DMS 273 (cell line): ENCODE data around the gene UBAC2.
"Not testable (repeated sequence)": the region's sequence is repeated elsewhere in the genome, so short reads cannot be mapped to it uniquely, and the experiment has no call there.

Experiments used
- DNase-seq: peaks from one replicate; lab custom pipeline; 2025; ENCODE audit not compliant: unreplicated experiment; lab: John Stamatoyannopoulos, UW

Gene UBAC2

DNA sequence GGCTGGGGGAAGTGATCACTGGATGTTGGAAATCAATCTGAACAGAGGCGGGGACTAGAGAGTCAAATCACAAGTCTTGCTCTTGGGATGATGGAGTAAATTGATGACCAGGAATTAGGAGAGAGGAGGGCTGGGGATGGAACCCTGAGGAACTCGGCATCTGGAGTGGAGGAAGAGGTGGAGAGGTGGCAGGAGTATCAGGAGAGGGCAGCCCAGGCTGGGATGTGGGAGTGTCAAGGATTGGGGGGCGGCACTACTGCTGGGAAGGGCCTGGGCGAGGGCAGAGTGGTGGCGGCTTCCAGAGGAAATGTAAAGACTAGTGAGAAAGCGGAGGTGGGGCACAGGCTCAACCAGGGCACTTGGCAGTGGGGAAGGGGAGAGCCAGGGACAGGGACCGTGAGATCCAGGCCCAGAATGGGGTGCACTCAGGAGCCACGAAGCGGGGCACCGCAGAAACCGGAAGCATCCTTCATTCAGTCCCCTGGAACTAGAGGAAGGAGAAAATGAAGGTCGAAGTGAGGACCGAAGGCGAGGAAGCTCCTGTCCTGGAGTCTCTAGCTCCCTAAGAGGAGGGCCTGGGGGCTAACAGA, 187.8 kb downstream of the UBAC2 start:
- DNase-seq = no peak

DNA sequence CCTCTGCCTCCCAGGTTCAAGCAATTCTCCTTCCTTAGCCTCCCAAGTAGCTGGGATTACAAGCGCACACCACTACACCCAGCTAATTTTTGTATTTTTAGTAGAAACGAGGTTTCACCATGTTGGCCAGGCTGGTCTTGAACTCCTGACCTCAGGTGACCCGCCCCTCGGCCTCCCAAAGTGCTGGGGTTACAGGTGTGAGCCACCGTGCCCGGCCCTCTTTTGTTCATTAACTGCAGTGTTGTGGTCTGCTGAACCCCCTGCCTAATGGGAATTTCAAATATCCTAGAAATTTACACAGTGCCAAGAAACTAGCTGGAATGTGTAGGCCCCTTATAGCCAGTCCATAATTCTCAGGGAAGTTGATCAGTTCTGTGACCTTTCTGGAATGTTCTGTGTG, 188.4 kb downstream of the UBAC2 start:
- not testable (repeated sequence) for DNase-seq

DNA sequence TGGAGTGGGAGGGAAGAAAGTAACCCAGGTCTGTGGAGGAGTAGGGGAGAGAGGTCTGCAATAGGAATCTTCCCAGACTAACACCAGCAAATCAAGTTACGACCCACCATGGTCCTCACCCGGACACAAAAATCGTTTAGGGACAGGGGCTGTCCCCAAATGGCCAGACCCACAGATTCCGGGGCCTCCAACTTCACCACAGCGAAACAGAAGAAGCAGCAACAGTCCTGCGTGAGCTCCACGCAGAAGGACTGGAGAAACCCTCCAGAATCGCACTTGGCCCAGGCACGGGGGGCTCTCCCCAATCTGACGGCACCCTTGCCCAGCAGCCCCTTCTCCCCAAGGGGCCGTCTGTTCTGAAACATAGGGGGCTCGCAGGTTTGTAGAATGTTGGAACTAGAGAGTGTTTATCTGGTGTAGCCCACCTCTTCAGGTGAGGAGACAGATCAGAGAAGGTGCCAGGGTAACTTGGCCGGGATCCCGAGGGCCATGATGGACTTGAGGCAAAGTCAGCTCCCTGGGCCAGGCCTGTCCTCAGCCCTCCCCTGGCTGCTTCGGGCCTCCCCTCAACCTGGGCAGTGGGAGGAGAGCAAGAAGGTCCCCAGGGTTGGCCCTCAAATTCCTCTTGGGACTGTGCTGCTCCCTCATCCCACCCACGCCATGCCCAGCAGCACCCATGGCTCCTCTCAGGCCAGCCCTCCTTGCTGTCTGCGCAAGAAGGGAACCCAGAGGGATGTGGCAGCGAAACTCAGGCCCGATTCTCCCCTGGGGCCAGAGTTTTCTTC, 189.1 kb downstream of the UBAC2 start:
- DNase-seq = no peak

DNA sequence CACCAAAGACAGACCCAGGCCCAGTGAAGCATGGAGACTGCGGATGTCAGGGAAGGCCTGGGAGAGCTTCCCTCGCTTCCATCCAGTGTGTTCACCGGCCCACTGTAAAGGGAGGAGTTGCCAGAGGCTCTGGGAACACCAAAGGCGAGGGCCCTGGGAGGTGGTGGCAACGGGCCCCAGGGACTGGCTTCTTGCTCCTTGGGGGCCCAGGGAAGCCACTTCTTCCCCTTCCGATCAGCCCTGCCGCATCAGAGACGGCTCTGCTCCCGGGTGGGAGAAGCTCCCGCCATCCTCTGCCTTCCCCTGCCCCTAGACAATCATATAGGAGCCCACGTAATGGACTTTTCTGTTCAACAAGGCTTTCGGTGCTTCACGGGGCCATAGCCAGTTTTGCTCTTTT, 189.9 kb downstream of the UBAC2 start:
- no peak for DNase-seq

DNA sequence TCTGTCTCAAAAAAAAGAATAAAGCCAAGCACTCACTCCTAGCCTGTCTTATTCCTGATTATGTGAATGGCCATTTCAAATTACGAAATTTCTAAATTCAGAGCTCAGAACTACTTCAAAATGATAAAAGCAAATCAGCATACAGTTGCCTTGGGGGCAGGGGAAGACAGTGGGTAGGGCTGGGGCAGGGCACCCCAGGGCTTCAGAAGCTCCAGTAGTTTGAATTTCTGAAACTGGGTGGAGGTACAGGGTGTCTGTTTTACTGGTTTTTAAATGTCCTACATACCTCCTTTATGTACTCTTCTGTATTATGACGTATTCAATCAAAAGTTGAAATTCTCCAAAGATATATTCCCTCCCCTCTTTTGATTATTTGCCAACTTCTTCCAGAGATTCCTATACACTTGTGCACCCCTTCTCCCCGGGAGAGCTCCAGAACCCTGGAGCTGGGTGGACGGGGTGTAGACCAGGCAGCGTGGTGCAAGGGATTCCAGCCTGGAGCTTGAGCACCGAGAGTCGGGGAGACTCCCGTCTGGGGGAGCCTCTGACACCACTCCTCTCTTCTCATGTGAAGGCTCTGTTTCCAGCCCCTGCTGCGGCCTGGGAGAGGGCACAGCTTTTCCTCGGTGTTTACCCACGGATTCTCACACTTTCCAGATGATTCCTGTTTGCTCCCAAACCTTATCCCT, 191.3 kb downstream of the UBAC2 start:
- no peak for DNase-seq

DNA sequence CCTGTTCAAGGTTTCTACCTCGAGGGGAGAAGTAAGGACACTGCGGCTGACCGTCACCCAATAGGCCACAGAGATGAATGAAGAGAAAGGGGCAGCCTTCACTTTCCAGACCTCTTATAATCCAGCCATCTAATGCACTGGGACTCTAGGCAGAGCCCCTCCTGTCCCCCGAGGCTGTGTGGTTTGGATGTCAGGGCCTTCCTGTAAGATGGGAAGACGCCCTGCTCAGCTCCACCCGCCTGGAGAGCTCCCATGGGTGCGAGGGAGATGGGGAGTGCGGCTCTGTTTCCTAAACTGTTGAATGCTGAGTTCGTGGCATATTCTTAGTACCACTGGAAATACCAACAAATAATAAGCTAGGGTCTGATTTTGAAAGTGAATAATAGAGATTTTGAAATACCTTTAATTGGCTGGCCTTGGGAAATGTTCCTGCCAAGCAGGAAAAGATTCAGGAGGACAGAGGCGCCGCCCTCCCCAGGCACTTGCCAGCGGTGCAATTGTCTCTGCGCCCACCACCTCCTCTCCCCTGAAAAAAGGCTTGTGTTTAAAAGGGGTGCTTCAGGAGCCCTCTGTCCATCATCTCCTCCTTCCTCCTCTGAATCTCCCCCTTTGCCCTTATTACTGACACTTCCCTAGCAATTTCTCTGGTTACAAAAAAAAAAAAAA, 191.9 kb downstream of the UBAC2 start:
- DNase-seq = no peak

DNA sequence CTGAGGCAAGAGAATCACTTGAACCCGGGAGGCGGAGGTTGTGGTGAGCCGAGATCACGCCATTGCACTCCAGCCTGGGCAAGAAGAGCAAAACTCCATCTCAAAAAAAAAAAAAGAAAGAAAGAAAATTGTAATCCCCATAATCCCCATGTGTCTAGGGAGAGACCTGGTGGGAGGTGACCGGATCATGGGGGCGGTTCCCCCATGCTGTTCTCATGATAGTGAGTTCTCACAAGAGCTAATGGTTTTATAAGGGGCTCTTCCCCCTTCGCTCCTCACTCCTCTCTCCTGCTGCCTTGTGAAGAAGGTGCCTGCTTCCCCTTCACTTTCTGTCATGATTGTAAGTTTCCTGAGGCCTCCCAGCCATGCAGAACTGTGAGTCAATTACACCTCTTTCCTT, 192.7 kb downstream of the UBAC2 start:
- not testable (repeated sequence) for DNase-seq

DNA sequence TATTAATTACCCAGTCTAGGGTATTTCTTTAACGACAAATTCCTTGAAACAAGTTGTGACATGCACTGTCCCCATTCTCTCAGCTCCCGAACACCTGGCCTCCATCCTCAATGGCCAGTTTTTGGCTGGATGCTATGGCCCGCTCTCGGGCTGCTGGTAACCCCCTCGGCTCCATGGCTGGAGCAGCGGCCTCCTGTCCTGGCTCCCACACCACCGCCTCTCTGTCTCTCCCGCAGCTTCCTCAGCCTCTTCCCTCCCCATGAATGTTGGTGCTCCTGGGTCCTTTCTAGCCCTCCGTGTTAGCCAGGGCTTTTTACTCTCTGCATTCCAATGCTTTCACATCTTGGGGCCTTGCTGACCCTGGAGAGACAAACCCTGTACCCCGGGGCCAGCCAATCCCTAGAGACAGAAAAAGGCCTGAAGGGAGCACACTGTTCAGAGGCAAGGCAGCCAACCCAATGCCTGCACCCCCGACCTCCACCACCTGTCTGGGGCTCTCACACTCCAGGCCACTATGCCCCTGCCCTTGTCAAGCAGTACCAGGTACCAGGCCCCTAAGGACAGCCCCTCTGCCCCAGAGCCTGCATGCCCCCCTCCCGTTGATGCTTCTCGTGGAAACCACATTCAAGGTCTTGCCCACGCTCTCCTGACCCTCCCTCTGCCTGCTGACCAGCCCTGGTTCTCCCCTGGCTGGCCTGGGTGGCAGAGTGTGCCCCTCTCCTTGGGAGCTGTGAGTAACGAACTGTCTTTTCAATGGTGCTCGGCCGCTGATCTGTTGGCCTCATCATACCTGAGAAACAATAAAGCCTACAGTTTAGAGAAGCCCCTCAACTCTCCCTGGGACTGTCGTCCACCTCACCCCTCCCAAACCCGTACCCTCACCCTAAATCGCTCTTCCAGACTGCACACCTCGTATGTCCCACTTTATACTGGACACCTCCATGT, 193.4 kb downstream of the UBAC2 start:
- DNase-seq = no peak

DNA sequence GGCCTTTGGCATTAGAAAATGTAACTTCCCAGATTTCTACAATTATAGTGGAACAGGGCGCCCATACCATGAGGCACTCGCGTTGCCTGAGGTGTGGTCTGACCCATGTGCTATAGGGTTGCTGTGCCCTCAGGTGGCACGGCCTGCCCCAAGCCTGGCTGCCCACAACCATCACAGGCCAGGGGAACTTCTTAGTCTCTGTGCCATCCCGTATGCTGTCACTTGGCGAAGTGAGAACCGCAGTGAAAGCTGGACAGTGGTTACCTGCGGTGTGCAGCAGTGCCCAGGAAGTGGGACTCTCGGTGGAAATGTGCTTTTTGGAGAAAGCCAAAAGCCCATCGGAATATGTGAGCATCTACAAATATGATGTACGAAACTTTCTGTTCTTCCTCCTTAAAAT, 194.8 kb downstream of the UBAC2 start:
- DNase-seq = no peak

DNA sequence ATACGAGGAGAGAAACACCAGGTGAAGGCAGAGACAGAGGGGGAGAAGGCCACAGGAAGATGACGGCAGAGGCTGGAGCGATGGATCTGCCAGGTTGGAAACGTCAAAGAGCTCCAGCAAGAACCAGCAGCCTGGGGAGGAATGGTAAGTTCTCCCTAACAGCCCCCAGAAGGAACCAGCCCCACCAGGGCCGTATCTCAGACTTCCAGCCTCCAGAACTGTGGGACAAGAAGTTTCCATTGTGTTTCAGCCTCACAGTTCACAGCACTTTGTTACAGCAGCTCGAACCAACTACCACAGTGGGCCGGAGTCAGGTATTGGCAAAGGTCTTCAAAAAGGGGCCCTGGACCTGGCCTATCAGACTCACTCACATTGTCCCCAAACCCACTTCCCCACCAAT, 195.8 kb downstream of the UBAC2 start:
- no peak for DNase-seq

DNA sequence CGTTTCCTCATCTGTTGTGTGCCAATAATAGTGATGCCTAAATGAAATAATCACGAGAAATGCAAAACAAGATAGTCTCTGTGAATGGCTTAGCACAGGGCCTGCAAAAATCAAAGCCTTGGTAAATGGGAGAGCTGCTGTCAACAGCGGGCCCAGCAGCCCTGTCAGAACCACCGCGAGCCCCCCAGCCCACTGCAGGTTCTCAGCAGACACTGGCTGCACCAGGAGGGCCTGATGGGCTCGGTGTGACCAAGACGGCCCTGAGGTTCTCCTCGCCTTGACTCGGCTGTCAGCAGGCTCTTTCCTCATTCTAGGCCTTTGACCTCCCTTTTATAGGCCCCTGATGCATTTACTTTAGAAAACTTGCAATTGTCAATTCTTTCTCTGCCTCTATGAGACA, 197.4 kb downstream of the UBAC2 start:
- DNase-seq = no peak

DNA sequence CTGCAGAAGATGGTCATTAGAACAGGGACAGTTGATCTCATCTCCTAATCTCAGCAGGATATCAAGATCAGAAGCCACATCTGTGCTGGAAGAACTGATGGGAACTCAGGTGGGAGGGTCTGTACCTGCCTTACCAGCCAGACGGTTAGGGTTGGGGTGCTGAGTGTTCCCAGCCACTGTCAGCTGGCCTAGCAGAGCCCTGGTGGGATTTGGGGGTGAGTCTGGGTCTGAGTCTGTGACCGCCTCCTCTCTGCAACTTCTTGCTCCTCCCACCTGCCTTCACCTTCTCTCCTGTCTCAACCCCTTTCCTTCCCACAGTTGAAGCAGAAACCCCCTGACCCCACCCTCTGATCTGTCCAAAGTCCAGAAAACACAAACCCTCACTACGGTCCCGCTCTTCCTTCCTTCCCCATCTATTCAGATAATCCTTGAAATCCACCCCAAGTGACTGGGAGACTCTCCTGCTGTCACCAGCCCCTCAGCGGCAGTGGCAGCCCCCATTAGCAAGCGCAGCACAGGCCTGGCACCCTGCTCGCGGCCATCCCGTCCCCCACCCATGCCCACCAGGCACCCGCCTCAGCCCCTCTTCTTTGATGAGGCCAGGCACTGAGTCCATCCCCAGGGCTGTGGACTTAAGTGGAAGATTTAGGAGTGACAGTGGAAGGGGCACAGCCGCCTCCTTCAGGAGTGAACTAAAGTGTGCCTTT, 198.4 kb downstream of the UBAC2 start:
- no peak for DNase-seq

DNA sequence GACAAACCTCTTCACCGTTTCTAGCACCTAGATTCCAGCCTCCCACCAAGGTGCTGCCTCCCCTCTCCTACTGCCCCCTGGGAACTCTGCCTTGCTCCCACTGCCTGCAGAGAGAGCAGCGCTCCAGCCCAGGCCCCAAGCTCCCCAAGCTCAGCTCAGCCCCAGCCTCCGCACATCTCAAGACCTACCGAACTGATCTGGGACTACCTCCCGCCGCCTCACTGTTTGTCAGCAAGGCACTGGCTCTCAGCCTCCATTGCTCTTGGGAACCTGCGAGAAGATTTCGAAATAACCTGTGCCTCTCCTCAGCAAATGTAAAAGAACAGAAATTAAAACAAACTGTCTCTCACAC, 198.9 kb downstream of the UBAC2 start:
- DNase-seq = no peak

DNA sequence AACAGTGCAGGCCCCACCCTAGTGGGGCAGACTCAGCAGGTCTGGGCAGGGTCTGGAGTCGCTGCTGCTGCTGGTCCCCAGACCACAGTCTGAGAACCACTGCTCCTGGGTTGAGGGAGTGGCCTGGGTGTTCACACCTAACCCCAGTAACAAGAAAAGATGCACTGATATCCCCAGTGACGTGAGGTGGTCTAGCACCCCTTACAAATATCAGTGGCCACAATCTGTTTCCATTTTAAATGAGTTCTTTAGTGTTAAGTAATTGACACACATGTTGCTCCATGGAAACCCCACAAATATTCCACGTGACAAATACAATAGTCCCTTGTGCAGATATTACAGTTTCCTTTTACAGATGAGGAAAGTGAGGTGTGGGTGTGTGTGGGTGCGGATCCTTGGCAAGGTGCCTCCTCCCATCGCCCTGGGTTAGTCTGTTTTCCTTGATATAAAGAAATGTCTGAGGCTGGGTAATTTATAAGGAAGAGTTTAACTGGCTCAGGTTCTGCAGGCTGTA, 202.9 kb downstream of the UBAC2 start:
- no peak for DNase-seq

DNA sequence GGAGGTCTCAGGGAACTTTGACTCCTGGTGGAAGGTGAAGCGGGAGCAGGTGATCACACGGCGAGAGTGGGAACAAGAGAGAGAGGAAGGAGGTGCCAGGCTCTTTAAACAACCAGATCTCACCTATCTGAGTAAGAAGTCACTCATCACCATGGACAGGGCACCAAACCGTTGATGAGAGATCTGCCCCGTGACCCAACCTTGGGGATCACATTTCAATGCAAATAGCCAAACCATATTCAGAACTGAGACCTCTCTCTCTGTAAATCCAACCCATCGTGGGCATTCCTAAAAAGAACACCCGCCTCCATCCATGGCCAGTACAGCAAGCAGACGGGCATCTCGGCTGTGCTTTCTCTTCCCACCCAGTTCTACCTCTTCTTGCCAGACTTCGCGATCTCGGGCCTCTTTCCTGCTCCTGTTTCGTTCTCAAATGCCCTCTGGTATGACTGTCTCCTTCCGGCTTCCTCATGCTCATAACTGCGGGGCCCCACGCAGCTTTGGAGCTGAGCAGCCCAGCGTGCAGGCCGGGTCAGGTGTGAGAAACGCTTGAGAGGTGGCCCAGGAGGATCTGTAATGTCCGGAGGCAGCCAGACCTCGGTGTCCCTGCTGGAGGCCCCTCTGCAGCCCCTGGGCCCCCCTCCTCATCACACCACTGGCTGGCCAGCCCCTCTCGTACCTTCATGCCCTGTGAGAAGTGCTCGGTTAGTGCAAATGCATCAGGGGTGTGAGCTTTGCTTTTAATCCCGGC, 203.5 kb downstream of the UBAC2 start:
- DNase-seq = no peak

DNA sequence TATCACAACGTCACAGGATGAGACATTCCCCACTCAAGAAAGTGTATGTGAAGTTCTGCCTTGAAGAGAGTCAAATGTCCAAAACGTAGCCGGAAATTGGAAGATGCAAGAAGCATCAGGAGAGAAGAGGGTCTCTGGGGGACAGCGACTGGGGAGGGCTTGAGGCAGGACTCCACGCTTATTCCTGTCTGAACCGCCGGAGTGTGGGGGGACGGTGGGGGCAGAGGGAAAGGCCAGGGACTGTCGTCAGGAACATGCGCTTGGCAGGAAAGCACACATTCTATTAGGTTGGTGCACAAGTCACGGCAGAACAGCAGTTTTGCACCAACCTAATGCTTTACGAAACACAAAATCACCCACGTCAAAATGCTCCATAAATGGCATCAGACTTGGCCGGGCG, 205.3 kb downstream of the UBAC2 start:
- DNase-seq = no peak

DNA sequence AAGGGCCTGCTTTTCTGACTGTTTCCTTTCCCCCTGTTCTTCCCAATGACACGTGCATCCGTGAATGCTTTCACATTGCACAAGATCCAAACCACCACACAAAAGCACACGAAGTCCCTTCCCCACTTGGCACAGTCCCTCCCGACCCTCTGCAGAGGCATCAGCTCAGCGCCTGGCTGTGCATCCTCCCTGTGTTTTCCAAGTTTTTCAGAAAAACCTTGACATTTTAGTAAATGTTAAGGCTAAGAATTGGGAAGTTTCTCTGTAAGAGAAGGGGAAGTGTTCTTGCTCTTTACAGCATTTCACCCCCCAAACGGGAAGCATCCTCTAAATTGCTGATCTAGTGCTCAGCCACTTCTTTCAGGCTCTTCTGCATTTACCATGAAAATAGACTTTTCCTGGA, 206.1 kb downstream of the UBAC2 start:
- no peak for DNase-seq

DNA sequence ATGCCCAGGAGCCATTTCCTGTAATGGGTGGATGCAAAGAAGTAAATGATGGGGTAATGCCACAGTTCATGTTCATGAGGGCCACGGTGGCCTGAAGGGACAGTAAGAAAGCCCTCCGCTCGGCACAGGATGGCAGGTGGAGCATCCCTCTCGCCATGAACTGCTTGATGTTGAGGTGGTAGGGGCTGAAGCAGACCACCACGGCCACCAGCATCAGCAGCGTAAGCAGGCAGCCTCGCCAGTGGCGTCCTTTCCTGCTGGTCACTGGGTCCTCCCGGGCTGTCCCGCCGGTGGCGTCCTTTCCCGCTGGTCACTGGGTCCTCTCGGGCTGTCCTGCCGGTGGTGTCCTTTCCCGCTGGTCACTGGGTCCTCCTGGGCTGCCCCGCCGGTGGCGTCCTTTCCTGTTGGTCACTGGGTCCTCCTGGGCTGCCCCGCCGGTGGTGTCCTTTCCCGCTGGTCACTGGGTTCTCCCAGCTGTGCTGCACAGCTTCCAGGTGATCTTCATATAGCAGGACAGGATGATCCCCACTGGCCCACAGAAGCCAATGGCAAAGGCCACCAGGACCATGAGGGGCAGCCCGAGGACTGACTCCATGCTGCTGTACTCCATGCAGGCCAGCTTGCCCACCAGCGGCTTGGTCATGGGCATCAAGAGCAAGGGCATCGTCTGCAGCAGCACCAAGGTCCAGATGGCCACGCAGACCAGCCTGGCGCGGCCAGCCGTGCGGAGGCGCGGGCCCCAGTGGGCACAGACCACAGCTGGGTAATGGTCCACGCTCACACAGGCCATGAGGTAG, 207.4 kb downstream of the UBAC2 start:
- DNase-seq = no peak

DNA sequence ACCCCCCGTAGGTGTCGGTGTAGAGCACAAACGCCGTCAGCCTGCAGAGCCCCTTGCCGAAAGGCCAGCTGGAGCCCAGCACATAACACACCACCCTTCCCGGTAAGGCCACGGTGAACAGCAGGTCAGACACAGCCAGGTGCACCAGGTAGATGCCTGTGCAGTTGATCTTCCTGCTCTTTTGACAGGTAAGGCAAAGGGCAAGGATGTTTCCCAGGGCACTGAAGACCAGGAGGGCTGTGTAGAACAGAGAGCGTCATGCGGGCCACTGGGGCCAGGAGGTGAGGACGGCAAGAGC, 208.0 kb downstream of the UBAC2 start:
- no peak for DNase-seq
